Natural killer cell (primary cell): ENCODE data around the gene OR2A1. TPM values are rescaled to one million over a fixed set of nuclear protein-coding genes. Genes with fewer than 3 reads are reported as not detected.
"Not testable (repeated sequence)": the region's sequence is repeated elsewhere in the genome, so short reads cannot be mapped to it uniquely, and the experiment has no call there.

Source experiments
- ATAC-seq, 3 donors: fragments of 150-1000 bp in 2 of 3; fragments of 200-7000 bp in 1 of 3; cut with Tn5 transposase; 1 replicate in 1 of 3; 2 replicates in 2 of 3; pipeline ENCODE4 v1.10.0; 2021; ENCODE audit warnings: mild to moderate bottlenecking in 2 of 3, moderate library complexity in 2 of 3
- DNase-seq, 2 donors: peaks; one replicate each; pipeline versions ENCODE4 v3.0.0 to v3.0.0-alpha.2; 2013 to 2021; ENCODE audit warnings: mixed read lengths in 1 of 2
- H3K27ac ChIP-seq: one replicate; pipeline ENCODE4 v1.5.1; 2013; ENCODE audit warnings: mild to moderate bottlenecking, low read length
- H3K27me3 ChIP-seq: one replicate; pipeline ENCODE4 v1.6.1; 2013; ENCODE audit warnings: low read length; ENCODE audit not compliant: control insufficient read depth, insufficient read depth
- H3K36me3 ChIP-seq: one replicate; pipeline ENCODE4 v1.6.1; 2013; ENCODE audit warnings: low read length; ENCODE audit not compliant: control insufficient read depth, insufficient read depth
- H3K4me1 ChIP-seq: one replicate; pipeline ENCODE4 v1.6.1; 2013; ENCODE audit warnings: low read length; ENCODE audit not compliant: control insufficient read depth, insufficient read depth
- H3K4me3 ChIP-seq: one replicate; pipeline ENCODE4 v1.5.1; 2013; ENCODE audit warnings: low read length
- H3K9me3 ChIP-seq: one replicate; pipeline ENCODE4 v1.6.1; 2013; ENCODE audit warnings: low read length; ENCODE audit not compliant: control insufficient read depth, insufficient read depth
- H3K27ac Mint-ChIP-seq, 2 donors: one replicate each; pipeline ENCODE4 v1.8.0; 2022; ENCODE audit warnings: mild to moderate bottlenecking in 2 of 2, mixed read lengths in 2 of 2, moderate library complexity in 1 of 2
- H3K27me3 Mint-ChIP-seq, 2 donors: one replicate each; pipeline ENCODE4 v1.8.0; 2022; ENCODE audit warnings: low read depth in 2 of 2, mixed read lengths in 2 of 2
- H3K36me3 Mint-ChIP-seq: one replicate; pipeline ENCODE4 v1.8.0; 2022; ENCODE audit warnings: mixed read lengths
- H3K4me1 Mint-ChIP-seq, 2 donors: one replicate each; pipeline ENCODE4 v1.8.0; 2022; ENCODE audit warnings: mixed read lengths in 2 of 2
- H3K4me3 Mint-ChIP-seq: one replicate; pipeline ENCODE4 v1.8.0; 2022; ENCODE audit warnings: mild to moderate bottlenecking, moderate library complexity, mixed read lengths
- H3K9me3 Mint-ChIP-seq, 2 donors: one replicate each; pipeline ENCODE4 v1.8.0; 2022; ENCODE audit warnings: mixed read lengths in 2 of 2
- WGBS: methylation state at CpG from one replicate; pipeline ENCODE4 v1.1.7; 2013; ENCODE audit warnings: missing lambda C conversion rate; ENCODE audit not compliant: insufficient coverage; 5-methylcytosine and 5-hydroxymethylcytosine counted together
- intact Hi-C: fragments of 100-400 bp; cut with micrococcal nuclease; formaldehyde crosslinking; loops from one replicate; pipeline ENCODE4 v1.14.2; 2022
- total RNA-seq, 4 donors: library from RNA; stranded (reverse); fragments of 120-200 nt in 1 of 4; gene quantifications; one replicate each; pipeline versions ENCODE4 v1.2.3 to v1.2.4, GENCODE V29; 2013 to 2022

Gene OR2A1
- total RNA-seq, 3 donors from 2014 or later (not counting 1 experiment from before 2014, with no cell fraction given), result not detected

GRCh38 chr7:144331221-144331995 is 19.2 kb downstream of the OR2A1 start:
- H3K27me3 ChIP-seq, H3K9me3 ChIP-seq, H3K4me1 ChIP-seq, intact Hi-C loops, H3K4me3 Mint-ChIP-seq, DNase-seq, H3K27me3 Mint-ChIP-seq, H3K9me3 Mint-ChIP-seq, H3K36me3 Mint-ChIP-seq, H3K36me3 ChIP-seq, H3K4me3 ChIP-seq, H3K27ac Mint-ChIP-seq, H3K4me1 Mint-ChIP-seq, H3K27ac ChIP-seq: not testable (repeated sequence)
- ATAC-seq, result peak in 1 of 3 donors; percentile 32
- WGBS, result no CpG with 5 or more reads among the region's 9 CpGs

- whole genome bisulfite sequencing, result 100% methylated on average over 1 of the region's 2 CpGs
- H3K4me3 Mint-ChIP-seq, H3K27ac ChIP-seq, H3K4me1 ChIP-seq, H3K27ac Mint-ChIP-seq, H3K9me3 Mint-ChIP-seq, H3K36me3 Mint-ChIP-seq, H3K27me3 ChIP-seq, H3K27me3 Mint-ChIP-seq, H3K4me1 Mint-ChIP-seq, H3K4me3 ChIP-seq, H3K36me3 ChIP-seq, ATAC-seq, intact Hi-C loops, DNase-seq, H3K9me3 ChIP-seq: not testable (repeated sequence)
These were observed 19.7 kb downstream of the OR2A1 start for GRCh38 chr7:144331996-144332288.

- H3K27ac ChIP-seq, ATAC-seq, intact Hi-C loops, H3K36me3 ChIP-seq, H3K9me3 ChIP-seq, H3K27ac Mint-ChIP-seq, H3K4me3 Mint-ChIP-seq, H3K4me1 ChIP-seq, H3K36me3 Mint-ChIP-seq, DNase-seq, H3K4me1 Mint-ChIP-seq, H3K27me3 ChIP-seq, H3K4me3 ChIP-seq, H3K27me3 Mint-ChIP-seq, H3K9me3 Mint-ChIP-seq: not testable (repeated sequence)
- no CpG with 5 or more reads among the region's 1 CpG for WGBS
These were observed 36.4 kb downstream of the OR2A1 start for GRCh38 chr7:144348625-144349024.

GRCh38 chr7:144351667-144352066 is 39.4 kb downstream of the OR2A1 start:
- not testable (repeated sequence) for H3K4me3 Mint-ChIP-seq, ATAC-seq

GRCh38 chr7:144355176-144355822 is 43.1 kb downstream of the OR2A1 start, which contains the start of gene ARHGEF5:
TSS of gene ARHGEF5 (plus strand) at chr7:144355402. CDS start at chr7:144362670, 7,268 bp downstream.
- DNase-seq, H3K4me1 Mint-ChIP-seq, H3K36me3 Mint-ChIP-seq, intact Hi-C loops, H3K27ac Mint-ChIP-seq, H3K27ac ChIP-seq, H3K9me3 Mint-ChIP-seq, H3K27me3 ChIP-seq, H3K4me3 ChIP-seq, H3K36me3 ChIP-seq, H3K27me3 Mint-ChIP-seq, H3K4me1 ChIP-seq, H3K9me3 ChIP-seq: not testable (repeated sequence)
- ATAC-seq, result peak; percentile 65 to 68 (median 65)
- peak within 1 kb of the TSS; percentile 83 for H3K4me3 Mint-ChIP-seq
- no CpG with 5 or more reads among the region's 50 CpGs for WGBS

More at GRCh38 chr7:144351667-144352066, 39.4 kb downstream of the OR2A1 start:
- H3K27ac Mint-ChIP-seq, H3K36me3 Mint-ChIP-seq, H3K36me3 ChIP-seq, H3K27me3 ChIP-seq, H3K27me3 Mint-ChIP-seq, H3K4me3 ChIP-seq, H3K27ac ChIP-seq, intact Hi-C loops, H3K9me3 ChIP-seq, DNase-seq, H3K9me3 Mint-ChIP-seq, H3K4me1 Mint-ChIP-seq, H3K4me1 ChIP-seq: not testable (repeated sequence)
- WGBS, result 93% methylated on average over 1 of the region's 3 CpGs

GRCh38 chr7:144356185-144356584 is 44.0 kb downstream of the OR2A1 start:
- H3K36me3 Mint-ChIP-seq, H3K27ac ChIP-seq, H3K4me3 Mint-ChIP-seq, H3K9me3 Mint-ChIP-seq, DNase-seq, H3K9me3 ChIP-seq, ATAC-seq, H3K4me3 ChIP-seq, H3K4me1 ChIP-seq, intact Hi-C loops, H3K27me3 ChIP-seq, H3K36me3 ChIP-seq, H3K27me3 Mint-ChIP-seq, H3K4me1 Mint-ChIP-seq, H3K27ac Mint-ChIP-seq: not testable (repeated sequence)
- no CpG with 5 or more reads among the region's 6 CpGs for WGBS

- H3K27ac Mint-ChIP-seq, H3K36me3 Mint-ChIP-seq, H3K27ac ChIP-seq, DNase-seq, H3K36me3 ChIP-seq, H3K4me1 ChIP-seq, intact Hi-C loops, H3K4me3 Mint-ChIP-seq, H3K27me3 Mint-ChIP-seq, H3K4me3 ChIP-seq, H3K27me3 ChIP-seq, H3K9me3 Mint-ChIP-seq, H3K9me3 ChIP-seq, H3K4me1 Mint-ChIP-seq: not testable (repeated sequence)
- WGBS, result no CpG with 5 or more reads among the region's 11 CpGs
- ATAC-seq, result peak; percentile 55 to 69 (median 58)
These were observed 44.6 kb downstream of the OR2A1 start for GRCh38 chr7:144356860-144357259.

- WGBS, result no CpG with 5 or more reads among the region's 3 CpGs
- DNase-seq, H3K27ac Mint-ChIP-seq, intact Hi-C loops, H3K27me3 Mint-ChIP-seq, H3K9me3 Mint-ChIP-seq, H3K36me3 ChIP-seq, H3K36me3 Mint-ChIP-seq, H3K4me1 Mint-ChIP-seq, H3K27me3 ChIP-seq, H3K9me3 ChIP-seq, H3K4me1 ChIP-seq, H3K27ac ChIP-seq, H3K4me3 ChIP-seq, H3K4me3 Mint-ChIP-seq: not testable (repeated sequence)
- ATAC-seq, result peak in 2 of 3 donors; percentile 20 to 31
These were observed 49.8 kb downstream of the OR2A1 start for GRCh38 chr7:144362061-144362460.
